ENCODE data around the gene PCDH9. TPM values are rescaled to one million over a fixed set of nuclear protein-coding genes. Genes with fewer than 3 reads are reported as not detected.

Gene PCDH9
- total RNA-seq, 4 donors from 2014 or later = 2.8 to 22.4 (median 12.9) TPM

GRCh38 chr13:67069117-67069767, 160.9 kb downstream of the PCDH9 start:
- Histone ChIP-seq H3K27me3 (no peaks in the 10 kb centered on the region), H3K9me3 (no peaks in the 10 kb centered on the region), H3K4me1 (no peaks in the 10 kb centered on the region), H3K27ac (no peak overlapping the region), H3K36me3 (no peaks in the 10 kb centered on the region), H3K4me3 (replicated peaks in 1 of 3) (no peak overlapping the region)
- DNase-seq = no peak
- TF ChIP-seq POLR2A (IDR thresholded peaks at IDR 0.05) (no peak), CTCF (IDR thresholded peaks at IDR 0.05) (no peak)
- intact Hi-C loops (cut with DNase I) = no loop called here
- 90 to 95% methylated on average over 3 of the region's 3 CpGs for WGBS, 2 donors

GRCh38 chr13:67064920-67065319, 165.2 kb downstream of the PCDH9 start:
- Histone ChIP-seq H3K4me3 (replicated peaks in 1 of 3) (no peak overlapping the region), H3K36me3 (no peaks in the 10 kb centered on the region), H3K4me1 (no peaks in the 10 kb centered on the region), H3K9me3 (no peaks in the 10 kb centered on the region), H3K27ac (no peak overlapping the region), H3K27me3 (no peaks in the 10 kb centered on the region)
- intact Hi-C loops (cut with DNase I) = no loop called here
- no peak for DNase-seq
- whole genome bisulfite sequencing, 2 donors = 68 to 70% methylated on average over 2 of the region's 2 CpGs
- TF ChIP-seq CTCF (IDR thresholded peaks at IDR 0.05) (no peak), POLR2A (IDR thresholded peaks at IDR 0.05) (no peak)

GRCh38 chr13:67063036-67063435, 167.1 kb downstream of the PCDH9 start:
- Histone ChIP-seq H3K4me1 (no peaks in the 10 kb centered on the region), H3K36me3 (no peaks in the 10 kb centered on the region), H3K9me3 (no peaks in the 10 kb centered on the region), H3K4me3 (replicated peaks in 1 of 3) (no peak overlapping the region), H3K27ac (no peak overlapping the region), H3K27me3 (no peaks in the 10 kb centered on the region)
- 96 to 100% methylated on average over 3 of the region's 3 CpGs for WGBS, 2 donors
- no peak for DNase-seq
- intact Hi-C loops (cut with DNase I) = no loop called here
- TF ChIP-seq CTCF (IDR thresholded peaks at IDR 0.05) (no peak), POLR2A (IDR thresholded peaks at IDR 0.05) (no peak)

- intact Hi-C loops (cut with DNase I) = no loop called here
Observed at GRCh38 chr13:67062160-67062559, 168.0 kb downstream of the PCDH9 start.

More at GRCh38 chr13:67062160-67062559, 168.0 kb downstream of the PCDH9 start:
- H3K4me1 ChIP-seq = no peaks in the 10 kb centered on the region
- H3K9me3 ChIP-seq = no peaks in the 10 kb centered on the region
- TF ChIP-seq CTCF (IDR thresholded peaks at IDR 0.05) (no peak), POLR2A (IDR thresholded peaks at IDR 0.05) (no peak)
- H3K27me3 ChIP-seq = no peaks in the 10 kb centered on the region
- H3K27ac ChIP-seq = no peak overlapping the region
- H3K4me3 ChIP-seq (replicated peaks in 1 of 3) = no peak overlapping the region
- DNase-seq = no peak
- no peaks in the 10 kb centered on the region for H3K36me3 ChIP-seq

Data from thyroid gland (tissue), 4 donors.